Activated CD8-positive, alpha-beta memory T cell treated with anti-CD3 and anti-CD28 coated beads, Interleukin-2, amount 50 U/mL, for 4 hours (primary cell): ENCODE results near the gene IGSF6.
"Not testable (repeated sequence)": the region's sequence is repeated elsewhere in the genome, so short reads cannot be mapped to it uniquely, and the experiment has no call there.

Source experiments
- DNase-seq: peaks from one replicate; pipeline ENCODE4 v3.0.0-alpha.2; 2020

Gene IGSF6

GRCh38 chr16:21628121-21628726 is 24.2 kb downstream of the IGSF6 start:
- no peak for DNase-seq

- DNase-seq: no peak
These were observed 25.6 kb downstream of the IGSF6 start for GRCh38 chr16:21626659-21627277.

- no peak for DNase-seq
These were observed 27.4 kb downstream of the IGSF6 start for GRCh38 chr16:21625026-21625425.

- no peak for DNase-seq
These were observed 29.9 kb downstream of the IGSF6 start for GRCh38 chr16:21622545-21622944.

- no peak for DNase-seq
These were observed 31.8 kb downstream of the IGSF6 start for GRCh38 chr16:21620592-21620991.

- DNase-seq: no peak
These were observed 32.5 kb downstream of the IGSF6 start for GRCh38 chr16:21619765-21620425.

- no peak for DNase-seq
These were observed 34.1 kb downstream of the IGSF6 start for GRCh38 chr16:21618281-21618680.

GRCh38 chr16:21617607-21618006 is 34.8 kb downstream of the IGSF6 start:
- DNase-seq: no peak

- DNase-seq: no peak
These were observed 37.5 kb downstream of the IGSF6 start for GRCh38 chr16:21614896-21615295.

GRCh38 chr16:21613781-21614180 is 38.6 kb downstream of the IGSF6 start:
- DNase-seq: no peak

GRCh38 chr16:21613361-21613760 is 39.0 kb downstream of the IGSF6 start:
- DNase-seq: no peak

- DNase-seq: no peak
These were observed 40.6 kb downstream of the IGSF6 start for GRCh38 chr16:21611556-21612384.

- DNase-seq: no peak
These were observed 41.2 kb downstream of the IGSF6 start for GRCh38 chr16:21611198-21611555.

GRCh38 chr16:21610766-21611165 is 41.6 kb downstream of the IGSF6 start:
- DNase-seq: no peak

GRCh38 chr16:21610006-21610544 is 42.3 kb downstream of the IGSF6 start:
- no peak for DNase-seq

GRCh38 chr16:21608639-21609328 is 43.6 kb downstream of the IGSF6 start:
- DNase-seq: no peak

GRCh38 chr16:21605848-21606247 is 46.6 kb downstream of the IGSF6 start:
- DNase-seq: not testable (repeated sequence)

GRCh38 chr16:21603928-21604327 is 48.5 kb downstream of the IGSF6 start:
- DNase-seq: no peak

GRCh38 chr16:21602785-21603184 is 49.6 kb downstream of the IGSF6 start:
- DNase-seq: no peak

GRCh38 chr16:21600031-21600773 is 52.2 kb downstream of the IGSF6 start:
- no peak for DNase-seq

- peak; percentile 94 for DNase-seq
These were observed 53.0 kb downstream of the IGSF6 start, which contains the start of gene METTL9 for GRCh38 chr16:21599122-21600030. TSS of gene METTL9 (plus strand) at chr16:21599577. CDS start at chr16:21599734, 157 bp downstream.
